GM12801 (cell line): ENCODE measurements around the gene DNAAF8.

Experiments used
- TF ChIP-seq, protein P1 (sequence below): IDR thresholded peaks from one replicate; pipeline ENCODE4 v1.5.1; 2011; ENCODE audit warnings: control low read depth; ENCODE audit not compliant: insufficient read length; ENCODE audit errors: extremely low read depth

DNAAF8 gene

DNA sequence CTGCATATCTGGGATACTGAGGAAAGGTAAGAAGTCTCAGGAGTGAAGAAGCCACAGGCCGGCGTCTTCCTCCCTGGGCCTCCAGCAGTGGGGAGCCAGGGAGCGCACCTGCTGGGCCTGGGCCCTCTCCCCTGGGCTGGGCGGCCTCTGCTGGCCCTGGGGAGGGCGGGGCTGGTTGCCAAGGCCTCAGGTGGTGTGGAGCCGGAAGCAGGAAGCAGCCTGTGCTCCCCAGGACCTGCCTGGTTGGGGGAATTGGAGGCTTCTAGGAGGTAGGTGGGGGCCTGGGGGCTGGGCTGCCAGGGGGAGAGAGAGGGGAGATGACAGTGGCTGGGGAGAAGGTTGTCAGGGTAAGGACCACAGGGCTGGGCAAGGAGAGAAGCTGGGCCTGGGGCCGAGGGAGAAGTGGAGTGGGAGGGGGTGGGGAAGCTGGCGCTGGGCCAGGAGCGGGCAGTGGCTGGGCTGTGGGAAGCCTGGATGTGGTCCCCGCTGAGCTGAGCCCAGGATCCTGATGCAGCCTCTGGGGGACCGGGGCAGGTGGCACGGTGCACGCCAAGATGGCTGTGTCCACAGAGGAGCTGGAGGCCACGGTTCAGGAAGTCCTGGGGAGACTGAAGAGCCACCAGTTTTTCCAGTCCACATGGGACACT, 61.0 kb downstream of the DNAAF8 start, which contains the start of gene SMIM22:
TSS of gene SMIM22 (plus strand) at position 189 of the 647 bp plus-strand sequence. CDS start at position 555, 366 bp downstream.
- TF ChIP-seq, protein P1, sequence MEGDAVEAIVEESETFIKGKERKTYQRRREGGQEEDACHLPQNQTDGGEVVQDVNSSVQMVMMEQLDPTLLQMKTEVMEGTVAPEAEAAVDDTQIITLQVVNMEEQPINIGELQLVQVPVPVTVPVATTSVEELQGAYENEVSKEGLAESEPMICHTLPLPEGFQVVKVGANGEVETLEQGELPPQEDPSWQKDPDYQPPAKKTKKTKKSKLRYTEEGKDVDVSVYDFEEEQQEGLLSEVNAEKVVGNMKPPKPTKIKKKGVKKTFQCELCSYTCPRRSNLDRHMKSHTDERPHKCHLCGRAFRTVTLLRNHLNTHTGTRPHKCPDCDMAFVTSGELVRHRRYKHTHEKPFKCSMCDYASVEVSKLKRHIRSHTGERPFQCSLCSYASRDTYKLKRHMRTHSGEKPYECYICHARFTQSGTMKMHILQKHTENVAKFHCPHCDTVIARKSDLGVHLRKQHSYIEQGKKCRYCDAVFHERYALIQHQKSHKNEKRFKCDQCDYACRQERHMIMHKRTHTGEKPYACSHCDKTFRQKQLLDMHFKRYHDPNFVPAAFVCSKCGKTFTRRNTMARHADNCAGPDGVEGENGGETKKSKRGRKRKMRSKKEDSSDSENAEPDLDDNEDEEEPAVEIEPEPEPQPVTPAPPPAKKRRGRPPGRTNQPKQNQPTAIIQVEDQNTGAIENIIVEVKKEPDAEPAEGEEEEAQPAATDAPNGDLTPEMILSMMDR, result no peak

DNA sequence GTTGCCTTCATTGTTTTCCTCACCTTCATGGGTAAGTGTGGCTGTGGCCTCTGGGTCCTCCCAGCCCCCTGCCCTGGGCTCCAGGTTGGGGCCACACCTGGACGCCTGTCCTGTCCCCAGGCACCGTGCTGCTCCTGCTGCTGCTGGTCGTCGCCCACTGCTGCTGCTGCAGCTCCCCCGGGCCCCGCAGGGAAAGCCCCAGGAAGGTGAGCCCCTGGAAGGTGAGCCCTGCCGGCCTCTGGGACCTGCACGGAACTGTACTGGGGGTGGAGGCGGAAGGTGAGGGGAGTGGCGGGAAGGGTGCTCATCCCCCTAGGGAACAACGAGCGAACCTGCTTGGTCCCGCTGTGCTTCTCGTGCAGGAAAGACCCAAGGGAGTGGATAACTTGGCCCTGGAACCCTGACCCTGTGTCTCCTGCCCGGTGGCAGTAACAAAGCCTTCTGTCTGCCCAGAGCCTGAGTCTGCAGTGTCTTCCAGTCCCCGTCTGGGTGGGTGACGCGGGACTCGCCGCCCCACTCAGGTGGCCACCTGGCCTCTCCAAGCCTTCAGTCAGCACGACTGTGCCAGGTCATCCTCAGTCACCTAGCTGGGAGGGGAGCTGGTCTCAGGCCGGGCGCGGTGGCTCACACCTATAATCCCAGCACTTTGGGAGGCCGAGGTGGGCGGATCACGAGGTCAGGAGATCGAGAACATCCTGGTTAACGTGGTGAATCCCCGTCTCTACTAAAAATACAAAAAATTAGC, 61.7 kb downstream of the DNAAF8 start:
- TF ChIP-seq, protein P1, result no peak

DNA sequence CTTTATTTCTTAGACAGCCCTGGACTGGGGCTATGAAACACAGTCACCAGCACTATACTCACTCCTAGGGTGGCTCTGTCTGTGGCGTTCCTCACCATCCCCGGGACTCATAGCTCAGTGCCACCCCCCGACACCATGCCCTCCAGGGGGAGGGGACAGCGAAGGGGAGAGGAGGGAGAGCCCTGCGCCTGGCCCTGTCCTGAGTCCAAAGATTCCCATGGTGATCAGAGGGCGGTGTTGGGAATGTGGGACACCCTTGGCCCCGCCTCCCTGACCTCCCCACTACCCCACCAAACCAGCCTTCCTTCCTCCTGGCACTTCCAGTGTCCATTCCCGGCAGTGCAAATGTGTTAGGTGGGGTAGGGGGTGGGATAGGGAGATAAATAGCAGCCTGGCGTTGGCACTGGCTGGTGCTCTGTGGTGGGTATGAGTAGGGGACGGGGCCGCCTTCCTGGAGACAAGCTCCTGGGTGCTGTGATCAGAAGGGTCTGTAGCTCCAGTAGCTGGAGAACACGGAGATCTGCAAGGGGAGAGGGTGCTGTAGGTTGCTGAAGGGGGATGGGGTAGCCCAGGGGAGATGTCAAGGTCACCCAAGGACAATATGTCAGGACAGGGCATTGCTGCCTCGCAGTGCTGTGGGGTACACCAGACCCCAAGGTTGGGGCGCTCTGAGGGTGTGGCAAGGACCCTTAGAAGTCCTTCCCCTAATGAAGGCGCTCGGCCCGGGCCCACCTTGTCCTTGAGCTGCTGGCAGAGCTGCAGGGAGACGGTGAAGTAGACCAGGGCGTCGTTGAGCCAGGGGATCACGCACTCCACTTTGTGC, 62.9 kb downstream of the DNAAF8 start:
- TF ChIP-seq, protein P1, result no peak

DNA sequence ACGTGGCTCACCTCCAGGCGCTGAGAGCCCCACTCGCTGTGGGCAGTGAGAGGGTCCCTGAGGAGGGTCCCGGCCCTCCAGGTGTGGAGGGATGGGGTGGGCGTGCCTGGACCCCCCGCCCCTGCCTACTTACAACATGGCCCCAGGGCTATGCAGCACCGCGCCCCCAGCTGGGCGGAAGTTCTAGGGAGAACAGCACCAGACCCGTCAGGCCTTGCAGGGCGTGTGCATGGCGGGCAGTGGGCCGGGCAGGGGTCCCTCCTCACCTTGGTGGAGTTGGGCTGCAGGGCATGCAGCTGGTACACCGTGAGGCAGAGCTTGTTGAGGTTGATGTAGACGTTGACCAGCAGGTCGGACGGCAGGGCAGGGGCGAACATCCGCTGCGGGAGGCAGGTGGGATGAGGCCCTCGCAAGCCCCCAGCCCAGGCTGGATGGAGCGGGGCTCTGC, 63.5 kb downstream of the DNAAF8 start:
- TF ChIP-seq, protein P1, result no peak

DNA sequence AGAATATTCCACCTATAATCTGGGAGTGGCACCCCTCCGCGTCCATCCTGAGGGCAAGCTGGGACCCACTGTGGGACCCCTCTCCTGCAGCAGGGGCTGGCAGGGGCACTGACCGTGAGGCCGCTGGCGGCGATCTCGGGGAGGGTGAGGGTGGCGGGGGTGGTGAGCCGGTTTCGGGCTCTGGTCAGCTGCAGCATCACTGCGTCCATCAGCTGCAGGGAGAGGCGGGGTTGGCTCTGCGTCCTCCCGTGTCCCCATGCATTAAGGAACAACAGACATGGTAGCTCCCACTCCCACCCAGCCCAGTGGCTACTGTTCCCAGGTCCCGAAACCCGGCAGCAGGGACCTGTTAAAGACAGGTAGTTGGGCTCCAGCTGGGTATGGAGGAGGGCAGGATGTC, 64.1 kb downstream of the DNAAF8 start:
- TF ChIP-seq, protein P1, result no peak
